B cell (primary cell): ENCODE data around the gene TUBA3E.
"Not testable (repeated sequence)": the region's sequence is repeated elsewhere in the genome, so short reads cannot be mapped to it uniquely, and the experiment has no call there.

Source experiments
- EZH2 ChIP-seq: IDR thresholded peaks from 2 replicates; pipeline ENCODE4 v1.6.1; 2012; ENCODE audit warnings: borderline replicate concordance, low read depth, mild to moderate bottlenecking, moderate library complexity, low read length; ENCODE audit not compliant: insufficient read depth, poor library complexity, severe bottlenecking
- TF ChIP-seq, protein P1 (sequence below): fragments of 200-600 bp; IDR thresholded peaks from one replicate; pipeline ENCODE4 v1.8.0; 2022; ENCODE audit warnings: antibody characterized with exemption, mild to moderate bottlenecking

DNA sequence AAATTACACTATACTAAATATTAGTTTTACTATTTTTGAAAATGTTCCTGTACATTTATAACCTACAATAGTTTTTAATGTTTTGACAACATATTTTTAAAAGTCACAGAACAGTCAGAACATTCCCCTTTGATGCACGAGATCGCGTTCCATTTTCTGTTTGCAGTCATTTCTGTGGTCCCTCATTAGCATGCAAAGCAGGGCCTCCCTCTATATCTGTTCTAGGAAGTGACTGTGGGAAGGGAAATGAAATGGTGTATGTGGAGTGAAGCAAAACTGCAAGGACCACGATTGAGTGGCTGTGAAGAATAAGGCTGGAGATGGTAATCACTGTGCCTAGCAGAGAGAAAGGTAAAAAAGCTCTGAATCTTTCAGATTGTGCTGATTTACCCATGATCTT lies 24.3 kb upstream of the TUBA3E start:
- TF ChIP-seq, protein P1, sequence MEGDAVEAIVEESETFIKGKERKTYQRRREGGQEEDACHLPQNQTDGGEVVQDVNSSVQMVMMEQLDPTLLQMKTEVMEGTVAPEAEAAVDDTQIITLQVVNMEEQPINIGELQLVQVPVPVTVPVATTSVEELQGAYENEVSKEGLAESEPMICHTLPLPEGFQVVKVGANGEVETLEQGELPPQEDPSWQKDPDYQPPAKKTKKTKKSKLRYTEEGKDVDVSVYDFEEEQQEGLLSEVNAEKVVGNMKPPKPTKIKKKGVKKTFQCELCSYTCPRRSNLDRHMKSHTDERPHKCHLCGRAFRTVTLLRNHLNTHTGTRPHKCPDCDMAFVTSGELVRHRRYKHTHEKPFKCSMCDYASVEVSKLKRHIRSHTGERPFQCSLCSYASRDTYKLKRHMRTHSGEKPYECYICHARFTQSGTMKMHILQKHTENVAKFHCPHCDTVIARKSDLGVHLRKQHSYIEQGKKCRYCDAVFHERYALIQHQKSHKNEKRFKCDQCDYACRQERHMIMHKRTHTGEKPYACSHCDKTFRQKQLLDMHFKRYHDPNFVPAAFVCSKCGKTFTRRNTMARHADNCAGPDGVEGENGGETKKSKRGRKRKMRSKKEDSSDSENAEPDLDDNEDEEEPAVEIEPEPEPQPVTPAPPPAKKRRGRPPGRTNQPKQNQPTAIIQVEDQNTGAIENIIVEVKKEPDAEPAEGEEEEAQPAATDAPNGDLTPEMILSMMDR: not testable (repeated sequence)
- not testable (repeated sequence) for TF ChIP-seq EZH2
